Rectal smooth muscle tissue (tissue), 1 donor: ENCODE results near the gene CCDC9B.

ENCODE experiments used
- H3K27ac ChIP-seq: one replicate; pipeline ENCODE4 v1.7.0; 2013; ENCODE audit warnings: low read depth, low read length, inconsistent platforms
- H3K27me3 ChIP-seq: one replicate; pipeline ENCODE4 v1.7.0; 2013; ENCODE audit warnings: low read length; ENCODE audit not compliant: control insufficient read depth, insufficient read depth
- H3K36me3 ChIP-seq: one replicate; pipeline ENCODE4 v1.7.0; 2013; ENCODE audit warnings: low read length; ENCODE audit not compliant: control insufficient read depth, insufficient read depth
- H3K4me1 ChIP-seq: one replicate; pipeline ENCODE4 v1.7.0; 2013; ENCODE audit warnings: low read length; ENCODE audit not compliant: control insufficient read depth, insufficient read depth
- H3K4me3 ChIP-seq: one replicate; pipeline ENCODE4 v1.7.0; 2013; ENCODE audit warnings: low read length
- H3K9ac ChIP-seq: one replicate; pipeline ENCODE4 v1.7.0; 2013; ENCODE audit warnings: low read length

CCDC9B gene

DNA sequence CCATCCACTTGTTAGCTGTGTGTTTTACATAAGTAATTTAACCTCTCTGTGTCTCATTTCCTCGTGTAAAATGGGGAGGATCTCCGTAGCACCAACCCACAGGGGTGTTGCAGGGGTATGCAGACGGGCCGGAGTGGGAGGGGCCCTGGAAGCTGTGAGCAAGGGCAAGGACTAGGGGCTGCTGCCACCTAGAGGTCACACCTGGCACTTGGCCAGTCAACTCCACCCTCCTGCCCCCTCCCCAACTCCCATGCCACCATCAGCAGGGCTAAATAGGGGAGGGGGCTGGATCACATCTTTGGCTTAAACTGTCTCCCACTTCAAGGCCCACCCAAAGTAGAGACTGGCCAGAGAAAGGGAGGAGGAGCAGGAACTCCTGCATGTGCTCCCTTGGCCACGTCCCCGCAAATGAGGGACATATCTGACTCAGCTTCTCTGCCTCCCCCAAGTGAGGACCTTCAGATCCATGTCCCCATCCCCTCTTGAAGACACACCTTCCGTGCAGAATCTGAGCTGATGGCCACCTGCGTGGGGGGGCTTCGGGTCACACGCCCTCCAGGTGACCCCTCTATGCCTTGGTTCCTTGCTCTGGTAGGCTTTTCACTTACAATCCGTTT is 2.6 kb downstream of the CCDC9B start:
- H3K4me3 ChIP-seq, result peak overlapping the region; percentile 63
- peaks cover 59% of the 10 kb centered on the region for H3K4me1 ChIP-seq
- no peaks in the 10 kb centered on the region for H3K27me3 ChIP-seq
- peak overlapping the region; percentile 14 for H3K9ac ChIP-seq
- peaks cover 7% of the 10 kb centered on the region for H3K36me3 ChIP-seq
- H3K27ac ChIP-seq, result peak overlapping the region; percentile 98

DNA sequence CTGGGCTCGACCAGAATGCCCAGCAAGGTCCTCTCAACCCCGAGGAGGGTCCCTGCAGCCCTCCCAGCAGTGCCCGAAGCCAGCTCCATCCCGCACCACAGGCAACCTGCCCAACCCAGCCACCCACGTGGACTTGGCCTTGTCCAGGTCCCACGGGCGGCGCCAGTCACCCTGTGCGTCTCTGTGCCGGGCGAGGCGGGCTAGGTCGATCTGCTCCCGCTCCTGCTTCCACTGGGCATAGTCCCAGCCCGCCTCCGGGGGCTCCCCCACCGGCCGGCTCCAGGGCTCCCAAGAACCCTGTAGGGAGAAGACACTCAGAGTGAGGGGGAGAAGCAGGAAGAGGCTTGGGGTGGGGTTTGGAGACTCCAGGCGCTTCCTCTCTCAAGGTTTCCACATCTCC is 3.1 kb downstream of the CCDC9B start:
- Histone ChIP-seq H3K36me3 (peaks cover 7% of the 10 kb centered on the region), H3K27me3 (no peaks in the 10 kb centered on the region), H3K4me3 (peak overlapping the region; percentile 18), H3K4me1 (peaks cover 58% of the 10 kb centered on the region), H3K27ac (peak overlapping the region; percentile 98), H3K9ac (no peak overlapping the region)

- Histone ChIP-seq H3K9ac (no peak overlapping the region), H3K36me3 (peaks cover 7% of the 10 kb centered on the region), H3K4me3 (no peak overlapping the region), H3K27ac (peak overlapping the region; percentile 98), H3K27me3 (no peaks in the 10 kb centered on the region), H3K4me1 (peaks cover 63% of the 10 kb centered on the region)
Measured at GRCh38 chr15:40336744-40337122, 4.0 kb downstream of the CCDC9B start.

- H3K27me3 ChIP-seq, result no peaks in the 10 kb centered on the region
- H3K36me3 ChIP-seq, result peaks cover 7% of the 10 kb centered on the region
- H3K4me1 ChIP-seq, result peaks cover 64% of the 10 kb centered on the region
- H3K4me3 ChIP-seq, result no peak overlapping the region
- no peak overlapping the region for H3K9ac ChIP-seq
- H3K27ac ChIP-seq, result peak overlapping the region; percentile 98
Measured at GRCh38 chr15:40335938-40336743, 4.6 kb downstream of the CCDC9B start.

DNA sequence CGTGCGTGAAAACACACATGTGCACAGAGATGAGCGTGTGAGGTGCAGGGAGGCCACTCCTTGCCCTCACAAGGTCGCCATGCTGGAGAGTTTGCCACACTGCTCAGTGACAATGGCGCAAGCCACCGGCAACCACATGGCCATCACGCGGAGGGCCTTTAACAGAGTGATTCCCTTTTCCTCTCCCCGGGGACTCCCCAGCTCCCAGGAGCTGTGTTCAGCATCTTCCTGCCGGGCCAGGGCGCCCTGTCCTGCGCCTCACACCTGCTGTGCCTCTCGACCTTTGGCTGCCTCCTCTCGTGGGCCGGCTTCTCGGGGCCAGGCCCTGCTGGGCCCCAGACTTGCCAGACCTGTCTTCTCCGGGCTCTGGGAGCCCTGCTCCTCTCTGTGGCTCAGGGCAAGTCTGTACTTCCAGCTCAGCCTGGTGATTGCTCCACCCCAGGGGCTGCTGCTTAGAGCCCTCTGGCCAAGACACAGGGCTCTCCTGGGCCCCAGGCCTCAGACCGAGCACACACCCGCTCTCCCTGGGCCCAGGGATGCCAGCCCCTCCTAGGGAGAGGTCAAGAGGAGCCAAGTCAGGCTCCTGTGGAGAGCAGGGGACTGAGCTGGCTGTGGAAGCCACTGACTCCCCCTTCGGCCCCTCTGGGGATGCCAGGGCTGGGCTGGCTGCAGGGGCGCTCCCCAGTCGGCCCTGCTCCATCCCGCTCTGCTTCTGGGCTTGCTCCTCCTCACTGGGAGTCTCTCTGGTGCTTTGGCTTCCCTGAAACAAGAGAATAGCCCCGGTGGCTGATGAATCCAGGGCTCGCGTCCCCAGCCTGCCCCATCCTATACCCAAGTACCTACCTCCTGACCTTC is 5.6 kb downstream of the CCDC9B start:
- no peak overlapping the region for H3K4me3 ChIP-seq
- H3K36me3 ChIP-seq, result peaks cover 7% of the 10 kb centered on the region
- peak overlapping the region; percentile 98 for H3K27ac ChIP-seq
- no peak overlapping the region for H3K9ac ChIP-seq
- peaks cover 67% of the 10 kb centered on the region for H3K4me1 ChIP-seq
- H3K27me3 ChIP-seq, result no peaks in the 10 kb centered on the region

DNA sequence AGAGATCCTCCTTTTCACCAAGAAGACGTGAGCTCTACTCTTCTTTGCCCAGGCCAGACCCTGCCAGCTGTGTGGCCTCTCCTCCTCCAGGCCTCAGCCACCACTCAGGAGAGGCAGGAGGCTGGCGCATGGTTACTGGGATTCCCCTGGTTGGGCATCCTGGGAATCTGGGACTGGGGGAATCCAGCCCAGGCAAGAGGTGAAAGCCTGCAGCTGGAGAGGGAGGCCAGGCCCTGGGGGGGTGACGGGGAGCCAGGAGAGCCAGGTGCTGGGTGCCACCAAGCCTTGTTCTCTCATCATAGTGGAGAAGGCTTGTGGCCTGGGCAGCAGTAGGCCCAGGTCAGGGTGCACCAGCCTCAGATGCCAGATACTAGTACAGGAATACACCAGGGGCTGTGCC is 6.2 kb downstream of the CCDC9B start:
- no peaks in the 10 kb centered on the region for H3K27me3 ChIP-seq
- H3K4me1 ChIP-seq, result peaks cover 73% of the 10 kb centered on the region
- no peak overlapping the region for H3K9ac ChIP-seq
- no peak overlapping the region for H3K4me3 ChIP-seq
- peaks cover 7% of the 10 kb centered on the region for H3K36me3 ChIP-seq
- H3K27ac ChIP-seq, result peak overlapping the region; percentile 98

- Histone ChIP-seq H3K27me3 (no peaks in the 10 kb centered on the region), H3K4me3 (peak overlapping the region; percentile 13), H3K36me3 (peaks cover 7% of the 10 kb centered on the region), H3K9ac (peak overlapping the region; percentile 1), H3K4me1 (peaks cover 72% of the 10 kb centered on the region), H3K27ac (peak overlapping the region; percentile 98)
Measured at GRCh38 chr15:40333922-40334492, 6.7 kb downstream of the CCDC9B start.

- no peak overlapping the region for H3K9ac ChIP-seq
- H3K4me1 ChIP-seq, result peaks cover 69% of the 10 kb centered on the region
- peaks cover 7% of the 10 kb centered on the region for H3K36me3 ChIP-seq
- H3K27me3 ChIP-seq, result no peaks in the 10 kb centered on the region
- peak overlapping the region; percentile 98 for H3K27ac ChIP-seq
- no peak overlapping the region for H3K4me3 ChIP-seq
Measured at GRCh38 chr15:40332113-40332781, 8.5 kb downstream of the CCDC9B start.

DNA sequence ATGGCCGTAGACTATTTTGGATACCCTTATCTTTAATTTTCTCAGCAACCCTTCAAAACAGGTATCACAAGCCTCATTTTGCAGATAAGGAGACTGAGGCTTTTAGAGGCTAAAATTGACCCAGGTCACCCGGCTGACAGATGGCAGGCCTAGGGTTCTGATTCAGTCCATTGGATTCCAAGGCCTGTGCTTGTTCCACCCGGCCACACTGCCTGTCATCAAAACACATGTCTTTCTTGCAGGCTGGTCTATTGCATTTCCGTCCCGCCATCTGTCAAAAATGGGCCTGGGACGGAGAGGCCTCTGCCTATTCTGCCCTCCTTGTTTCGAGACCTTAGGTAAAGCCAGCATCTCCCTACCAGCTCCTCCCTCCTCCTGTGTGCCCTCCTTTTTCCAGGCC is 9.1 kb downstream of the CCDC9B start:
- peaks cover 71% of the 10 kb centered on the region for H3K4me1 ChIP-seq
- no peak overlapping the region for H3K4me3 ChIP-seq
- H3K9ac ChIP-seq, result no peak overlapping the region
- H3K27me3 ChIP-seq, result no peaks in the 10 kb centered on the region
- H3K27ac ChIP-seq, result peak overlapping the region; percentile 98
- H3K36me3 ChIP-seq, result peaks cover 7% of the 10 kb centered on the region

DNA sequence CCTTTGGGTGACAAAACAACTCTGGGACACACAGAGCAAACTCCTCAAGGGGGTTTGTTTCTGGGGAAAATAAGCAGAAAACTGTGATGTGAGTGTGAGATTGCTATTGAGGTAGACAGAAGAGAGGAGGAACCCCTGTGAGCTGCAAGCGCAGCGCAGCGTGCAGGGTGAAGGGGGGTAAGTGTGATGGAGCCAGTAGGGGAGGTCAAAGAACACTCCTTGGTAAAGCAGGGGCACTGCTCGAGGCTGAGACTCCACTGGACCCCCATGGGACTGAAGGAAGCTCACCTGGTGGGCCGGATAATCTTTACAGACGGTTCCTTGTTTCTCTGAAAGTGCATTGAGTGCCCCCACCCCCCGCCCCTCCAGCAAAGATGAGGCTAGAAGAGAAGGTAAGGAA is 9.7 kb downstream of the CCDC9B start:
- H3K27me3 ChIP-seq, result no peaks in the 10 kb centered on the region
- no peak overlapping the region for H3K4me3 ChIP-seq
- peaks cover 70% of the 10 kb centered on the region for H3K4me1 ChIP-seq
- H3K27ac ChIP-seq, result peak overlapping the region; percentile 98
- H3K9ac ChIP-seq, result no peak overlapping the region
- peaks cover 4% of the 10 kb centered on the region for H3K36me3 ChIP-seq

DNA sequence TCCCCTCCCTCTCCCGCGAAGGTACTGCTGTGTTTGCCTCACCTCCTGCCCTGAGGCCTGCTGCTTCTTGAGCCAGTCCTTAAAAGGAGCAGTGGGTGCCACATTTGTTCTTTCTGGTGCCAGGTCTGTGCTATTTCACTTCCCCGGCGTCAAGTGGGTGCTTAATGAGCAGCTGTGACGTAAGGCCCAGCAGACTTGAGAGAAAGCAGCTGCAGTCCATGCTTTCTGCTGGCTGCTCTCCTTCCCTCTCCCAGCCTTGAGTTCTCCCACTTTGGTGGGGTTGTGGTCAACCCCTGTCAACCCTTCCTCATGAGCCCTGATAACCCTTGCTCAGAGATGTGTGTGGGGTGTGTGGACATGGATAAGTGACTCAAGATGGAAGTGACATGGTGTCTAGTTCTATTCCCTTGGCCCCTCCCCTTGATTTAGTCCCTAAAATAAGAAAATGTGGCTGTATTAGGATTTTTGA is 10.3 kb downstream of the CCDC9B start:
- H3K4me1 ChIP-seq, result peaks cover 67% of the 10 kb centered on the region
- H3K27ac ChIP-seq, result peak overlapping the region; percentile 98
- no peak overlapping the region for H3K9ac ChIP-seq
- H3K36me3 ChIP-seq, result no peaks in the 10 kb centered on the region
- no peaks in the 10 kb centered on the region for H3K27me3 ChIP-seq
- no peak overlapping the region for H3K4me3 ChIP-seq
